Calu3 (cell line): ENCODE data around the gene TSEN2. TPM values are rescaled to one million over a fixed set of nuclear protein-coding genes. Genes with fewer than 3 reads are reported as not detected.

Experiments used
- BruUV-seq: library from RNA; stranded (reverse); fragments of 400-500 nt; replicated peaks from 2 replicates; lab custom pipeline; 2021; lab: Mats Ljungman, UMichigan
- CTCF ChIA-PET: fragments of 300-600 bp; sonication (Branson Sonifier 250); formaldehyde crosslinking; loops from one replicate; lab custom pipeline; 2022; ENCODE audit warnings: antibody characterized with exemption; lab: Charles Lee
- DNase-seq: peaks from one replicate; pipeline ENCODE4 v3.0.0; 2022
- H3K27ac Mint-ChIP-seq: one replicate; pipeline ENCODE4 v1.8.0; 2022; ENCODE audit warnings: mixed read lengths; ENCODE audit not compliant: unreplicated experiment
- H3K27me3 Mint-ChIP-seq: one replicate; pipeline ENCODE4 v1.8.0; 2022; ENCODE audit warnings: mixed read lengths; ENCODE audit not compliant: unreplicated experiment
- H3K36me3 Mint-ChIP-seq: one replicate; pipeline ENCODE4 v1.8.0; 2022; ENCODE audit warnings: mild to moderate bottlenecking, moderate library complexity, mixed read lengths; ENCODE audit not compliant: insufficient read depth, unreplicated experiment
- H3K4me1 Mint-ChIP-seq: one replicate; pipeline ENCODE4 v1.8.0; 2022; ENCODE audit warnings: mild to moderate bottlenecking, low read depth, mixed read lengths; ENCODE audit not compliant: unreplicated experiment
- H3K4me3 Mint-ChIP-seq: one replicate; pipeline ENCODE4 v1.8.0; 2022; ENCODE audit warnings: mild to moderate bottlenecking, low read depth, moderate library complexity, mixed read lengths; ENCODE audit not compliant: unreplicated experiment
- H3K9me3 Mint-ChIP-seq: one replicate; pipeline ENCODE4 v1.8.0; 2022; ENCODE audit warnings: low read depth, mixed read lengths; ENCODE audit not compliant: unreplicated experiment
- CTCF ChIP-seq: fragments of 200-600 bp; IDR thresholded peaks from one replicate; pipeline ENCODE4 v1.8.0; 2022; ENCODE audit warnings: antibody characterized with exemption; ENCODE audit not compliant: unreplicated experiment
- intact Hi-C: fragments of 100-400 bp; cut with micrococcal nuclease; formaldehyde crosslinking; loops from one replicate; pipeline ENCODE4 v1.10.0; 2022; ENCODE audit not compliant: unreplicated experiment
- total RNA-seq: library from RNA; stranded (reverse); gene quantifications from 2 replicates; pipeline ENCODE4 v1.2.3, GENCODE V29; 2022

TSEN2 gene
- total RNA-seq, 1 experiment from 2014 or later: 26.7 TPM

GRCh38 chr3:12486916-12487315, 2.6 kb downstream of the TSEN2 start:
- CTCF ChIA-PET: no interaction called here
- intact Hi-C loops: no loop called here
- no peak for DNase-seq
- Mint-ChIP-seq H3K36me3 (peaks cover 27% of the 10 kb centered on the region), H3K4me1 (peaks cover 29% of the 10 kb centered on the region), H3K27me3 (no peaks in the 10 kb centered on the region), H3K4me3 (no peak overlapping the region), H3K9me3 (no peaks in the 10 kb centered on the region), H3K27ac (peak overlapping the region; percentile 43)
- no peak for TF ChIP-seq CTCF
- BruUV-seq: no TSS peak

GRCh38 chr3:12487336-12487735, 3.1 kb downstream of the TSEN2 start:
- DNase-seq: no peak
- peaks cover 29% of the 10 kb centered on the region for H3K4me1 Mint-ChIP-seq
- no peak for TF ChIP-seq CTCF
- no peaks in the 10 kb centered on the region for H3K9me3 Mint-ChIP-seq
- no peak overlapping the region for H3K27ac Mint-ChIP-seq
- no peaks in the 10 kb centered on the region for H3K27me3 Mint-ChIP-seq
- CTCF ChIA-PET: no interaction called here
- H3K36me3 Mint-ChIP-seq: peaks cover 27% of the 10 kb centered on the region
- intact Hi-C loops: no loop called here
- BruUV-seq: no TSS peak
- H3K4me3 Mint-ChIP-seq: no peak overlapping the region

- DNase-seq: no peak
- TF ChIP-seq CTCF: no peak
- CTCF ChIA-PET: no interaction called here
- no peak overlapping the region for H3K4me3 Mint-ChIP-seq
- intact Hi-C loops: no loop called here
- no peak overlapping the region for H3K27ac Mint-ChIP-seq
- no peaks in the 10 kb centered on the region for H3K9me3 Mint-ChIP-seq
- H3K27me3 Mint-ChIP-seq: no peaks in the 10 kb centered on the region
- BruUV-seq: no TSS peak
- H3K36me3 Mint-ChIP-seq: peaks cover 27% of the 10 kb centered on the region
- peaks cover 25% of the 10 kb centered on the region for H3K4me1 Mint-ChIP-seq
These were observed 3.5 kb downstream of the TSEN2 start for GRCh38 chr3:12487786-12488185.

- BruUV-seq: no TSS peak
- H3K9me3 Mint-ChIP-seq: no peaks in the 10 kb centered on the region
- no peak for DNase-seq
- no peak overlapping the region for H3K4me3 Mint-ChIP-seq
- no peak overlapping the region for H3K27ac Mint-ChIP-seq
- intact Hi-C loops: no loop called here
- CTCF ChIA-PET: no interaction called here
- H3K27me3 Mint-ChIP-seq: no peaks in the 10 kb centered on the region
- TF ChIP-seq CTCF: no peak
- peaks cover 12% of the 10 kb centered on the region for H3K4me1 Mint-ChIP-seq
- peaks cover 20% of the 10 kb centered on the region for H3K36me3 Mint-ChIP-seq
These were observed 5.1 kb downstream of the TSEN2 start for GRCh38 chr3:12489368-12489767.

GRCh38 chr3:12489832-12490231, 5.6 kb downstream of the TSEN2 start:
- BruUV-seq: no TSS peak
- no peak overlapping the region for H3K27ac Mint-ChIP-seq
- CTCF ChIA-PET: no interaction called here

More at GRCh38 chr3:12489832-12490231, 5.6 kb downstream of the TSEN2 start:
- DNase-seq: no peak
- H3K4me3 Mint-ChIP-seq: no peak overlapping the region
- no peaks in the 10 kb centered on the region for H3K27me3 Mint-ChIP-seq
- intact Hi-C loops: no loop called here
- no peak for TF ChIP-seq CTCF
- H3K4me1 Mint-ChIP-seq: peaks cover 12% of the 10 kb centered on the region
- H3K9me3 Mint-ChIP-seq: no peaks in the 10 kb centered on the region
- H3K36me3 Mint-ChIP-seq: peaks cover 16% of the 10 kb centered on the region
